H1 (cell line): ENCODE data around the gene FOXP4. TPM values are rescaled to one million over a fixed set of nuclear protein-coding genes. Genes with fewer than 3 reads are reported as not detected.

Experiments used
- CTCF ChIA-PET: fragments of 300-600 bp; sonication (Branson Sonifier 250); formaldehyde crosslinking; loops from one replicate; lab custom pipeline; 2021; ENCODE audit not compliant: partially characterized antibody; lab: Charles Lee
- POLR2A ChIA-PET: fragments of 300-600 bp; sonication (Branson Sonifier 250); formaldehyde crosslinking; loops from one replicate; lab custom pipeline; 2021; ENCODE audit warnings: inconsistent platforms; ENCODE audit not compliant: partially characterized antibody; lab: Charles Lee
- DNase-seq, 2 experiments: peaks; one replicate each; pipeline versions ENCODE4 v3.0.0 to v3.0.0-alpha.2; 2010 to 2022; ENCODE audit warnings: low spot score in 2 of 2, low read depth in 1 of 2, mixed read lengths in 1 of 2
- FAIRE-seq: peaks from 2 replicates; lab custom pipeline; 2011; peaks lifted over from hg19 to GRCh38; lab: Jason Lieb, UNC
- H2AFZ ChIP-seq: 2 replicates; pipeline ENCODE4 v1.8.1; 2012; ENCODE audit warnings: low read length, inconsistent platforms
- H2AK5ac ChIP-seq: 2 replicates; pipeline ENCODE4 v1.6.1; 2013; ENCODE audit warnings: low read depth, low read length
- H2BK120ac ChIP-seq: replicated peaks from 2 replicates; pipeline ENCODE3; 2013; ENCODE audit warnings: low read depth, low read length, inconsistent platforms
- H2BK12ac ChIP-seq: 2 replicates; pipeline ENCODE4 v1.6.1; 2013; ENCODE audit warnings: low read depth, low read length
- H2BK15ac ChIP-seq: 2 replicates; pipeline ENCODE4 v1.6.1; 2013; ENCODE audit warnings: low read length
- H2BK20ac ChIP-seq: 2 replicates; pipeline ENCODE4 v1.6.1; 2013; ENCODE audit warnings: low read length
- H2BK5ac ChIP-seq: 2 replicates; pipeline ENCODE4 v1.6.1; 2013; ENCODE audit warnings: low read depth, low read length
- H3K14ac ChIP-seq: 2 replicates; pipeline ENCODE4 v1.6.1; 2013; ENCODE audit warnings: inconsistent platforms; ENCODE audit not compliant: insufficient read length
- H3K18ac ChIP-seq: 2 replicates; pipeline ENCODE4 v1.6.1; 2013; ENCODE audit warnings: low read length; ENCODE audit errors: extremely low read depth
- H3K23ac ChIP-seq: 2 replicates; pipeline ENCODE4 v1.6.1; 2013; ENCODE audit warnings: inconsistent platforms; ENCODE audit not compliant: insufficient read length
- H3K23me2 ChIP-seq: 2 replicates; pipeline ENCODE4 v1.6.1; 2013; ENCODE audit warnings: low read depth, low read length
- H3K27ac ChIP-seq: 2 replicates; pipeline ENCODE4 v1.6.1; 2011; ENCODE audit warnings: low read depth, low read length, inconsistent platforms
- H3K27me3 ChIP-seq, 4 experiments: replicated peaks in 1 of 4; 1 replicate in 1 of 4; 2 replicates in 3 of 4; pipeline versions ENCODE4 v1.6.1 to v1.8.1; 2011 to 2013; ENCODE audit warnings: low read length in 3 of 4, mild to moderate bottlenecking in 3 of 4, inconsistent platforms in 2 of 4, mixed read lengths in 2 of 4, moderate library complexity in 1 of 4; ENCODE audit not compliant: control insufficient read depth in 3 of 4, insufficient read depth in 3 of 4; ENCODE audit errors: extremely low read depth in 1 of 4
- H3K36me3 ChIP-seq, 4 experiments: 2 replicates each; pipeline versions ENCODE4 v1.6.1 to v1.8.1; 2011 to 2013; ENCODE audit warnings: mild to moderate bottlenecking in 4 of 4, low read length in 3 of 4, moderate library complexity in 2 of 4, control low read depth in 1 of 4, inconsistent platforms in 1 of 4; ENCODE audit not compliant: insufficient read depth in 4 of 4, control insufficient read depth in 2 of 4
- H3K4ac ChIP-seq: replicated peaks from 2 replicates; pipeline ENCODE3; 2013; ENCODE audit warnings: low read length, low read depth, mixed read lengths, inconsistent platforms; ENCODE audit not compliant: insufficient read length
- H3K4me1 ChIP-seq, 4 experiments: replicated peaks in 1 of 4; 1 replicate in 1 of 4; 2 replicates in 3 of 4; pipeline versions ENCODE4 v1.6.1 to v1.8.1; 2011 to 2013; ENCODE audit warnings: low read length in 3 of 4, inconsistent platforms in 2 of 4, mixed read lengths in 1 of 4; ENCODE audit not compliant: insufficient read depth in 4 of 4, control insufficient read depth in 3 of 4
- H3K4me2 ChIP-seq, 2 experiments: 2 replicates each; pipeline versions ENCODE4 v1.6.1 to v1.8.1; 2011 to 2013; ENCODE audit warnings: low read depth in 2 of 2, low read length in 2 of 2, control low read depth in 1 of 2, inconsistent platforms in 1 of 2, mild to moderate bottlenecking in 1 of 2; ENCODE audit not compliant: insufficient read depth in 1 of 2
- H3K4me3 ChIP-seq, 4 experiments: fragments of 200-600, 300-600 bp in 1 of 4; sonication (generic), shearing (Covaris generic), sonication (Bioruptor Twin) in 1 of 4; 2 replicates each; pipeline versions ENCODE4 v1.5.1 to v1.8.1; 2011 to 2016; ENCODE audit warnings: low read length in 4 of 4, low read depth in 3 of 4, control low read depth in 2 of 4, inconsistent platforms in 2 of 4, mild to moderate bottlenecking in 2 of 4, mixed read lengths in 1 of 4, moderate library complexity in 1 of 4; ENCODE audit not compliant: insufficient read depth in 2 of 4; ENCODE audit errors: extremely low read depth in 1 of 4
- H3K56ac ChIP-seq: replicated peaks from 2 replicates; pipeline ENCODE3; 2013; ENCODE audit warnings: low read depth, mild to moderate bottlenecking, mixed read lengths, low read length, inconsistent platforms; ENCODE audit not compliant: insufficient read length
- H3K79me1 ChIP-seq: 2 replicates; pipeline ENCODE4 v1.6.1; 2013; ENCODE audit warnings: low read depth, low read length, control low read depth
- H3K79me2 ChIP-seq, 2 experiments: 2 replicates each; pipeline versions ENCODE4 v1.6.1 to v1.8.1; 2012 to 2013; ENCODE audit warnings: low read length in 2 of 2, mild to moderate bottlenecking in 2 of 2, inconsistent platforms in 1 of 2; ENCODE audit not compliant: insufficient read depth in 2 of 2, control insufficient read depth in 1 of 2
- H3K9ac ChIP-seq, 4 experiments: replicated peaks in 1 of 4; 1 replicate in 1 of 4; 2 replicates in 3 of 4; pipeline versions ENCODE4 v1.6.1 to v1.8.1; 2011 to 2013; ENCODE audit warnings: low read depth in 3 of 4, low read length in 3 of 4, control low read depth in 2 of 4, mild to moderate bottlenecking in 2 of 4, moderate library complexity in 2 of 4, inconsistent platforms in 1 of 4; ENCODE audit errors: extremely low read depth in 1 of 4
- H3K9me3 ChIP-seq, 2 experiments: 2 replicates each; pipeline versions ENCODE4 v1.6.1 to v1.8.1; 2012 to 2013; ENCODE audit warnings: mild to moderate bottlenecking in 2 of 2, moderate library complexity in 2 of 2, control low read depth in 1 of 2, inconsistent platforms in 1 of 2, low read depth in 1 of 2, low read length in 1 of 2, mixed read lengths in 1 of 2; ENCODE audit not compliant: insufficient read depth in 2 of 2
- H4K20me1 ChIP-seq, 2 experiments: replicated peaks in 1 of 2; 2 replicates each; pipeline versions ENCODE3 to v1.8.1; 2011 to 2013; ENCODE audit warnings: inconsistent platforms in 2 of 2, low read length in 2 of 2, mild to moderate bottlenecking in 1 of 2; ENCODE audit not compliant: insufficient read depth in 2 of 2, control insufficient read depth in 1 of 2
- H4K5ac ChIP-seq: 2 replicates; pipeline ENCODE4 v1.6.1; 2013; ENCODE audit warnings: low read length, low read depth, mixed read lengths, inconsistent platforms; ENCODE audit not compliant: insufficient read length
- H4K8ac ChIP-seq: 2 replicates; pipeline ENCODE4 v1.8.0; 2013; ENCODE audit warnings: mild to moderate bottlenecking, moderate library complexity, low read length, inconsistent platforms; ENCODE audit not compliant: insufficient read depth; ENCODE audit errors: extremely low read depth
- H4K91ac ChIP-seq: replicated peaks from 2 replicates; pipeline ENCODE3; 2013; ENCODE audit warnings: low read length, mixed read lengths, inconsistent platforms; ENCODE audit not compliant: insufficient read length
- ATF2 ChIP-seq: IDR thresholded peaks from 2 replicates; pipeline ENCODE4 v1.6.1; 2012; ENCODE audit warnings: low read length, inconsistent platforms
- BRCA1 ChIP-seq: IDR thresholded peaks from 2 replicates; pipeline ENCODE4 v1.6.1; 2012; ENCODE audit warnings: low read depth, low read length, improper control_type of control experiment
- NANOG ChIP-seq: IDR thresholded peaks from 2 replicates; pipeline ENCODE4 v1.6.1; 2011; ENCODE audit warnings: low read length, low read depth, mild to moderate bottlenecking, inconsistent platforms; ENCODE audit not compliant: insufficient read depth, poor library complexity, severe bottlenecking
- WGBS, 2 experiments: shearing (Covaris generic) in 1 of 2; methylation state at CpG; one replicate each; pipeline versions ENCODE4 v1.1.6 to v1.1.7; 2013 to 2015; ENCODE audit warnings: low lambda C conversion rate in 2 of 2, mixed read lengths in 2 of 2, inconsistent platforms in 1 of 2, low coverage in 1 of 2, missing lambda C conversion rate in 1 of 2; ENCODE audit not compliant: insufficient replicate concordance in 2 of 2, insufficient coverage in 1 of 2, insufficient read length in 1 of 2; ENCODE audit errors: extremely low coverage in 1 of 2, missing lambda C conversion rate in 1 of 2; 5-methylcytosine and 5-hydroxymethylcytosine counted together
- polyA plus RNA-seq, 7 experiments: library from polyadenylated mRNA; depleted of rRNA in 3 of 7; stranded (reverse) in 5 of 7; unstranded in 2 of 7; fragments of >200 nt in 5 of 7; fragments of 200-250 nt in 2 of 7; gene quantifications; 1 replicate in 5 of 7; 2 replicates in 1 of 7; 4 replicates in 1 of 7; pipeline versions ENCODE4 v1.2.1 to v1.2.3, GENCODE V29; 2011 to 2013; ENCODE audit warnings: missing spikeins in 2 of 7, mixed read lengths in 2 of 7
- total RNA-seq: library from RNA; stranded (reverse); fragmentation: NEBNext Ultra II Directional; extraction: Animal tissue kit (Norgen Biotek cat#: 25700); gene quantifications from 2 replicates; pipeline ENCODE4 v1.2.1, GENCODE V29; 2021
- TF ChIP-seq, protein P1 (sequence below): IDR thresholded peaks from 2 replicates; pipeline ENCODE4 v1.6.1; 2012; ENCODE audit warnings: inconsistent platforms

Gene FOXP4
- total and polyA plus RNA-seq, 2 of the 8 experiments (the other 6 are each of a cell fraction or from before 2014, with no cell fraction given) = 4.8 to 13.3 TPM

- Histone ChIP-seq H3K23me2 (peaks cover 7% of the 10 kb centered on the region; the same call in 1 of the 2 replicates), H2BK5ac (peak overlapping the region; percentile 89; the same call in 1 of the 2 replicates), H3K9ac (no peak overlapping the region), H3K23ac (no peak overlapping the region), H3K27ac (peak overlapping the region; percentile 60; the same call in 1 of the 2 replicates), H3K9me3 (no peaks in the 10 kb centered on the region), H3K79me2 (peaks cover 0 to 12% of the 10 kb centered on the region in 2 experiments; a peak in 2 of 4 replicates), H3K4me2 (peak overlapping the region; percentile 66 to 80), H2AFZ (no peak overlapping the region), H3K14ac (no peak overlapping the region), H3K4ac (peak overlapping the region; percentile 72), H3K4me3 (peak overlapping the region in 3 of 4 experiments; percentile 7 to 68 (median 21); a peak in 5 of 8 replicates), H3K27me3 (peaks cover 0 to 13% (median 11%) of the 10 kb centered on the region in 4 experiments; a peak in 5 of 7 replicates), H2BK15ac (0 out of 2 replicates have a peak overlapping the region, but pooled peaks have one; percentile 93), H3K18ac (peak overlapping the region; percentile 95), H3K56ac (no peak overlapping the region), H3K36me3 (peaks cover 0 to 5% (median 0%) of the 10 kb centered on the region in 4 experiments; a peak in 1 of 8 replicates), H4K8ac (no peak overlapping the region; the same call in 1 of the 2 replicates), H2BK120ac (peak overlapping the region; percentile 81), H2AK5ac (peak overlapping the region; percentile 68; the same call in 1 of the 2 replicates), H3K79me1 (0 out of 2 replicates have a peak, but pooled peaks cover 3% of the 10 kb centered on the region), H4K20me1 (peaks cover 0 to 5% of the 10 kb centered on the region in 2 experiments), H4K91ac (peak overlapping the region; percentile 75), H2BK12ac (peak overlapping the region; percentile 82; the same call in 1 of the 2 replicates), H3K4me1 (peaks cover 21 to 33% (median 28%) of the 10 kb centered on the region in 4 experiments), H4K5ac (peak overlapping the region; percentile 27), H2BK20ac (peak overlapping the region; percentile 94)
- FAIRE-seq = no peak
- ChIA-PET POLR2A (interaction anchor here (0.9 to 3.9 kb wide), 8 partner anchors 8 to 93 kb away, joined by 3 to 24 read pairs (median 3); no protein-coding TSS in a partner anchor), CTCF (interaction anchor here (0.9 to 3.2 kb wide), 13 partner anchors 12 to 194 kb away, joined by 3 to 14 read pairs (median 5); no protein-coding TSS in a partner anchor)
- DNase-seq = peak in 1 of 2 experiments; percentile 66
- WGBS, 2 experiments = 10% methylated on average over 10 of the region's 10 CpGs; no CpG with 5 or more reads in 1 of the 2 experiments
- TF ChIP-seq NANOG (no peak), ATF2 (no peak), BRCA1 (no peak)
- TF ChIP-seq, protein P1, sequence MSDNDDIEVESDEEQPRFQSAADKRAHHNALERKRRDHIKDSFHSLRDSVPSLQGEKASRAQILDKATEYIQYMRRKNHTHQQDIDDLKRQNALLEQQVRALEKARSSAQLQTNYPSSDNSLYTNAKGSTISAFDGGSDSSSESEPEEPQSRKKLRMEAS = no peak
Observed at GRCh38 chr6:41561931-41562911, 16.0 kb downstream of the FOXP4 start.
